ENCODE measurements around the gene SNTG2. TPM values are rescaled to one million over a fixed set of nuclear protein-coding genes. Genes with fewer than 3 reads are reported as not detected.

The SNTG2 gene
- polyA plus RNA-seq, 1 experiment: 0.31 TPM

DNA sequence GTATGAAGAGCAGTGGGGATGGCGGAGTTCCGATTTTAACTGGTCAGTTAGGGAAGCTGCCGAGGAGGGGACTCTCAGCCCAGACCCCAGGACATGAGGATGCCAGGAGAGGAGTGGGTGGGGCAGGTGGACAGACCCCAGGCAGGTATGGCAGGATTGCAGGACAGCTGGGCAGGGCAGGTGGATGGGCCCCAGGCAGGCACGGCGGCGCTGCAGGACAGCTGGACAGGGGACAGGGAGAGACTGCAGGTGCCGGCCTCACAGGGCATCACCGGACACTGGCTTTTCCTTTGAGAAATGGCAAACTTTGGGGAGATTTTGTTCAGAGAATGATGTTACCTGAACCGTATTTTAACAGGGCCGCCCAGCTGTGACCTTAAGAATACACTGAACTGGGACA lies 127.7 kb downstream of the SNTG2 start:
- no peak for DNase-seq (ENCODE audit: low read depth)
- Histone ChIP-seq H3K27me3 (ENCODE audit: control insufficient read depth, insufficient read depth, low read length) (no peaks in the 10 kb centered on the region), H3K36me3 (ENCODE audit: control insufficient read depth, insufficient read depth, low read length) (no peaks in the 10 kb centered on the region), H3K4me3 (ENCODE audit: low read depth, low read length) (no peak overlapping the region)
- ChIA-PET POLR2A (no interaction called here), CTCF (no interaction called here)
- TF ChIP-seq, protein P1, sequence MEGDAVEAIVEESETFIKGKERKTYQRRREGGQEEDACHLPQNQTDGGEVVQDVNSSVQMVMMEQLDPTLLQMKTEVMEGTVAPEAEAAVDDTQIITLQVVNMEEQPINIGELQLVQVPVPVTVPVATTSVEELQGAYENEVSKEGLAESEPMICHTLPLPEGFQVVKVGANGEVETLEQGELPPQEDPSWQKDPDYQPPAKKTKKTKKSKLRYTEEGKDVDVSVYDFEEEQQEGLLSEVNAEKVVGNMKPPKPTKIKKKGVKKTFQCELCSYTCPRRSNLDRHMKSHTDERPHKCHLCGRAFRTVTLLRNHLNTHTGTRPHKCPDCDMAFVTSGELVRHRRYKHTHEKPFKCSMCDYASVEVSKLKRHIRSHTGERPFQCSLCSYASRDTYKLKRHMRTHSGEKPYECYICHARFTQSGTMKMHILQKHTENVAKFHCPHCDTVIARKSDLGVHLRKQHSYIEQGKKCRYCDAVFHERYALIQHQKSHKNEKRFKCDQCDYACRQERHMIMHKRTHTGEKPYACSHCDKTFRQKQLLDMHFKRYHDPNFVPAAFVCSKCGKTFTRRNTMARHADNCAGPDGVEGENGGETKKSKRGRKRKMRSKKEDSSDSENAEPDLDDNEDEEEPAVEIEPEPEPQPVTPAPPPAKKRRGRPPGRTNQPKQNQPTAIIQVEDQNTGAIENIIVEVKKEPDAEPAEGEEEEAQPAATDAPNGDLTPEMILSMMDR (IDR thresholded peaks at IDR 0.05; ENCODE audit: insufficient read depth, low read depth, low read length): no peak

DNA sequence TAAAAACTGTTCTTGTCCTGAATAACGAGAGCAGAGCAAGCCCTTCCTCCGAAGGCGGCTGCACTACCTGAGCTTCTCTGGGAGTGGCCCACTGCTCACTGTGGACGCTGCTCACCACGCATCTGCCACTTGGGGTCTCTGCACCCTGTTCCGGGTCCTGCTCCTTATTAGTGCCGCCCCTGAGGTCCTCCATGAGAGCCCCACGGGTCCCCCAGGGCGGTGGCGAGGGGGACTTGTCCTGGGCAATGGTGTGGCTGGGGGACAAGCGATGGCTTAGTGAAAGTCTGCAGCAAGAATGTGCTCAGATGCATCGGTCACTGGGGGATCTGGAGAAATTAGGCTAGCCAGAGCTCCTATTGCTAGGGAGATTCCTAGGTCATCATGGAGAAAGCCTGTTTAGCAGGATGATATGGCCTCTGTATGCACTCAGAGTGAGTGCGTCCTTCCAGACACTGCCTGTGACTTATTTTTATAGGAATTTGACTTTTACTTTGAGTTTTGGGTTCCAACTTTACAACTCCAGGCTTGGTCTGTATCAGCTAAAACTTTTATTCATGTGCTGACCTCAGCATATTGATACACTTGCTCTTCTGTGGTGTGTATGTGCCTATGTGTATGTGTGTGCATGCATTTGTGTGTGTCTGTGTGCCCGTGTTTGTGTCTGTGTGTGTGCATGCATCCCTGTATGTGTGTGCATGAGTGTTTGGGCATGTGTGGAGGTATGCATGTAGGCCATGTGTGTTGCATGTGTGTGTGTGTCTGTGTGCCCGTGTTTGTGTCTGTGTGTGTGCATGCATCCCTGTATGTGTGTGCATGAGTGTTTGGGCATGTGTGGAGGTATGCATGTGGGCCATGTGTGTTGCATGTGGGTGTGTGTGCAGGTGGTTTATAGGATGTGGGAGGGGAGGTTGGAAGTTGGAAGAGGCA lies 129.5 kb downstream of the SNTG2 start:
- Histone ChIP-seq H3K4me3 (ENCODE audit: low read depth, low read length) (no peak overlapping the region), H3K27me3 (ENCODE audit: control insufficient read depth, insufficient read depth, low read length) (no peaks in the 10 kb centered on the region), H3K36me3 (ENCODE audit: control insufficient read depth, insufficient read depth, low read length) (no peaks in the 10 kb centered on the region)
- TF ChIP-seq, protein P1 (IDR thresholded peaks at IDR 0.05; ENCODE audit: insufficient read depth, low read depth, low read length): no peak
- ChIA-PET POLR2A (no interaction called here), CTCF (interaction anchor here (2.6 kb wide), 1 partner anchor 12 kb away, joined by 9 read pairs; no protein-coding TSS in a partner anchor)
- DNase-seq (ENCODE audit: low read depth): no peak

DNA sequence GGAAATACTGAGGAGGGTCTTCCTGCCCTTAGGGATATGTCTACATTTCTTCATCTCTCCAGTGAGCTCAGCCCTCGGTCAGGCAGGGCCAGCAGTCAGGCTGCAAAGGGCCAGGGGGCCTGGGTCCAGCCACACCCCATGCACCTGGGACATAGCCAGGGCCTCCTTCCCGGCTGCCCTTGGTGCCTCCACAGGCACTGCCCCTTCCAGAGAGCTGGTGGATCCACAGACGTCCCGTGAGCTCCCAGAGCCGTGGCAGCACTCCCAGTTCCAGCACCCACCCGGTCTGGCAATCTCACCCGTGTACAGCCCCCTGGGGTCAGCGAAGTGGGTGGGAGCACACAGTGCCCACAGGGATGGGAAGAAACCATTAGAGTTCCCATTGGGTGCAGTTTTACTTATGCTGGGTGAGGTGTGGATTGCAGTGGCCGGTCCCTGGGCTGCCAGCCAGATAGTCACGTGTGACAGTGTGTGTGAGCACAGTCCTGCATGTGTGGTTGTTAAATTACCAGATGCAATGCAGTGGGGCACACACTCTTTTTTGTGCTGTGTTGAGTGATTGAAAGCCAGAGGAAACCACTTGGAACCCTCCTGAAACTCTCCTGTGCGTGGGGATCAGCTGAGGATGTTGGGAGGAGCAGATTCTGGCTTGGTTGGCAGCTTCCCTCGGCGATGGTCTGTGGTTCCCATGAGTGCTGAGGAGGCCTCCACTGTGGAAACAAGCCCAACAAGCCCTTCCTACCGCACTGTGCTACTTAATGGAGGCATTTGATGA lies 131.0 kb downstream of the SNTG2 start:
- TF ChIP-seq, protein P1 (IDR thresholded peaks at IDR 0.05; ENCODE audit: insufficient read depth, low read depth, low read length): no peak
- POLR2A ChIA-PET: no interaction called here
- H3K4me3 ChIP-seq (ENCODE audit: low read depth, low read length): no peak overlapping the region
- CTCF ChIA-PET: interaction anchor here (0.7 to 2.6 kb wide), 3 partner anchors 10 to 743 kb away, joined by 3 to 9 read pairs (median 3); no protein-coding TSS in a partner anchor
- H3K27me3 ChIP-seq (ENCODE audit: control insufficient read depth, insufficient read depth, low read length): no peaks in the 10 kb centered on the region
- DNase-seq (ENCODE audit: low read depth): peak; percentile 8
- H3K36me3 ChIP-seq (ENCODE audit: control insufficient read depth, insufficient read depth, low read length): no peaks in the 10 kb centered on the region

DNA sequence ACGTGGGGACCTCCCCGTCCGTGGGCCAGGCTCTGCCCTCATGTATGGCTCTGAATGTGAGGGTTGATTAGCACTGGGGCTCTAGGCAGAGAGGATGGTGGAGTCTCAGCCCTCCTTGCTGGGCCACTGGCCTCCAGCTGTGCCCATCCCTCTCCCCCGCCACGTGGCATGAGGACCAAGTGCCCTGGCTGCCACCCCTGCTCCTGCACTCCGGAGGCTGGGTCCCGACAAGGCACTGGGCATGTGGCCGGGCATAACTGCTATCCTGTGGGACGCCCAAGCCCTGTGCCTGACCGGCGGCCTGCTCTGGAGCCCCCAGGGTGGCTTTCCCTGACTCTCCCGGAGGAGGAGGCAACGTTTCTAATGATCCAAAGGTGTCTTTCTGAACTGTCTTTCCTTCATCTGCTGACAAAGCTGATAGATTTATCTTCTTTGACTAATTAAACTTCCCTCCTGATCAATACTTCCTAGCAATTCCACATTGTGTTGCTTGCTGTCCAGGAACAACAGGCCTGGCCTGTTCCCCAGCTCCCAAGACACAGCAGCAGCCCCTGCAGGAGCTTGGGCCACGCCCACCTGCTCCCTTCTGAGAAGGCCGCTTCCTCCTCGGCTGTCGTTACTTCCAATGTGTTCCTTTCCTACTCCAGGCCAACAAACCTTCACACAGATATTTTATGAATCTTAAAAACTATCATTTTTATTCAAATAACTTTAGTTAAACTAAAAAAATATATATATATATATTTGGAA lies 132.0 kb downstream of the SNTG2 start:
- CTCF ChIA-PET: interaction anchor here (2.6 kb wide), 1 partner anchor 15 kb away, joined by 9 read pairs; no protein-coding TSS in a partner anchor
- no peaks in the 10 kb centered on the region for H3K36me3 ChIP-seq (ENCODE audit: control insufficient read depth, insufficient read depth, low read length)
- no peak for DNase-seq (ENCODE audit: low read depth)
- TF ChIP-seq, protein P1 (IDR thresholded peaks at IDR 0.05; ENCODE audit: insufficient read depth, low read depth, low read length): no peak
- no peak overlapping the region for H3K4me3 ChIP-seq (ENCODE audit: low read depth, low read length)
- H3K27me3 ChIP-seq (ENCODE audit: control insufficient read depth, insufficient read depth, low read length): no peaks in the 10 kb centered on the region
- POLR2A ChIA-PET: no interaction called here

Data from BJ (cell line).